Activated T-helper 1 cell treated with anti-CD3 and anti-CD28 coated beads, Interleukin-2, amount 50 U/mL, for 16 hours (primary cell): ENCODE results near the gene PPP4R3A.
"Not testable (repeated sequence)": the region's sequence is repeated elsewhere in the genome, so short reads cannot be mapped to it uniquely, and the experiment has no call there.

Source experiments
- DNase-seq, 2 donors: peaks; one replicate each; pipeline ENCODE4 v3.0.0-alpha.2; 2020; ENCODE audit warnings: low read depth in 1 of 2, low spot score in 1 of 2

Gene PPP4R3A

DNA sequence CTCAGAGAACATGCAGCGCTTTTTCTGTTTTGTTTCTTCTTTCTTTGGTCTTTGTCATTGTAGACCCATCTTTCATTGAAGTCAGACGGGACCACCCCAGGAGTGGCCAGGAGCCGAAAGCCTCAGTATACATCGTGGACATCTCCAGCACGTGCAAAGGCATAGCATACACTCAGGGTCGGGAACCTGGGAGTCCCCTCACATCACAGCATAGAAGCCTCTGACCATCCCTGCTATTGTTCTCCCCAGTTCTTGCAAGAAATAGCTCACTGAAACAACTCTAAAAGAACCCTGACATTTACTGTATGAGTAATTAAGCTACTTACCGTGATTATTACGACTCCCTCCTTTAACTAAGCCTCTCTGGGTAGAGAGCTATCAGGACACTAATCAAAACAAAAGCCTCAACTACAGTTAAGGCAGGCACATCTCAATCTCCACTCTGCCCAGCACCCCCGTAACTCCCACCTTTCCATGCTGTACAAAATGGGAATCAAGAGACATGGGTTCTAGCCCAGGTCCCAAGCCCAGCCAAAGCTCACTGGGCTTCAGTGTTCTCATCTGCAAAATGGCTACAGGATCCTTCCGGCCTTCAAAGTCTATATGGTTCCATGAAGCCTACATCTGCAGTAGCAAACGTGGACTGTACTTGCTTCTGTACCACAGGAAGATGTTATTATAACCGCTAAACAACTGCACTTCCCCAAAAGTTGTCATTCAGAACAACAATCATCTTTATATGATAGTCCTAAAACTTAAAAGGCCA, 99.2 kb downstream of the PPP4R3A start:
- no peak for DNase-seq

GRCh38 chr14:91409928-91410718, 100.0 kb downstream of the PPP4R3A start:
- no peak for DNase-seq

DNA sequence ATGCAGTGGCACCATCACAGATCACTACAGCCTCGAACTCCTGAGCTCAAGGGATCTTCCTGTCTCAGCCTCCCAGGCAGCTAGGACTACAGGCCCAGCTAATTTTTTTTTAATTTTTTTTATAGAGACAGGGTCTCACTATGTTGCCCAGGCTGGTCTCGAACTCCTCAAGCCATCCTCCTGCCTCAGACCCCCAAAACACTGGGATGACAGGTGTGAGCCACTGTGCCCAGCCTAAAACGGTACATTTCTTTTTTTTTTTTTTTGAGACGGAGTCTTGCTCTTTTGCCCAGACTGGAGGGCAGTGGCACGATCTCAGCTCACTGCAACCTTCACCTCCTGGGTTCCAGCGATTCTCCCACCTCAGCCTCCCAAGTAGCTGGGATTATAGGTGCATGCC, 100.9 kb downstream of the PPP4R3A start:
- not testable (repeated sequence) for DNase-seq
